WI38 (cell line): ENCODE measurements around the gene NCKIPSD.

Experiments used
- H3K4me3 ChIP-seq: 2 replicates; pipeline ENCODE4 v1.5.1; 2011; ENCODE audit warnings: low read depth, mild to moderate bottlenecking, control low read depth, low read length
- CTCF ChIP-seq: IDR thresholded peaks from 2 replicates; pipeline ENCODE4 v1.5.1; 2012; ENCODE audit warnings: low read depth, mild to moderate bottlenecking, control low read depth, low read length

NCKIPSD gene

GRCh38 chr3:48716508-48716981 is 30.8 kb upstream of the NCKIPSD start:
- TF ChIP-seq CTCF: no peak
- H3K4me3 ChIP-seq: peak overlapping the region; percentile 89

GRCh38 chr3:48715174-48715800 is 29.6 kb upstream of the NCKIPSD start:
- H3K4me3 ChIP-seq: peak overlapping the region; percentile 89
- TF ChIP-seq CTCF: no peak

GRCh38 chr3:48711727-48712126 is 26.0 kb upstream of the NCKIPSD start:
- no peak for TF ChIP-seq CTCF
- H3K4me3 ChIP-seq: no peak overlapping the region

GRCh38 chr3:48709051-48709461 is 23.3 kb upstream of the NCKIPSD start:
- no peak overlapping the region for H3K4me3 ChIP-seq
- TF ChIP-seq CTCF: no peak

GRCh38 chr3:48708481-48708889 is 22.8 kb upstream of the NCKIPSD start:
- no peak overlapping the region for H3K4me3 ChIP-seq
- TF ChIP-seq CTCF: no peak

- H3K4me3 ChIP-seq: no peak overlapping the region
- TF ChIP-seq CTCF: no peak
Measured at GRCh38 chr3:48707157-48707556, 21.4 kb upstream of the NCKIPSD start.

GRCh38 chr3:48702320-48702920 is 16.7 kb upstream of the NCKIPSD start:
- TF ChIP-seq CTCF: no peak
- no peak overlapping the region for H3K4me3 ChIP-seq
